Measurements from ENCODE around the gene ZNF221. TPM values are rescaled to one million over a fixed set of nuclear protein-coding genes. Genes with fewer than 3 reads are reported as not detected.

Gene ZNF221
- 1 to 10 TPM; 2.2 to 6.8 (median 4.0) TPM for total RNA-seq

- ATAC-seq (ENCODE audit: low FRiP score) (peak; percentile 98), DNase-seq (ENCODE audit: low spot score) (peak; percentile 75)
- TF ChIP-seq, protein P1, sequence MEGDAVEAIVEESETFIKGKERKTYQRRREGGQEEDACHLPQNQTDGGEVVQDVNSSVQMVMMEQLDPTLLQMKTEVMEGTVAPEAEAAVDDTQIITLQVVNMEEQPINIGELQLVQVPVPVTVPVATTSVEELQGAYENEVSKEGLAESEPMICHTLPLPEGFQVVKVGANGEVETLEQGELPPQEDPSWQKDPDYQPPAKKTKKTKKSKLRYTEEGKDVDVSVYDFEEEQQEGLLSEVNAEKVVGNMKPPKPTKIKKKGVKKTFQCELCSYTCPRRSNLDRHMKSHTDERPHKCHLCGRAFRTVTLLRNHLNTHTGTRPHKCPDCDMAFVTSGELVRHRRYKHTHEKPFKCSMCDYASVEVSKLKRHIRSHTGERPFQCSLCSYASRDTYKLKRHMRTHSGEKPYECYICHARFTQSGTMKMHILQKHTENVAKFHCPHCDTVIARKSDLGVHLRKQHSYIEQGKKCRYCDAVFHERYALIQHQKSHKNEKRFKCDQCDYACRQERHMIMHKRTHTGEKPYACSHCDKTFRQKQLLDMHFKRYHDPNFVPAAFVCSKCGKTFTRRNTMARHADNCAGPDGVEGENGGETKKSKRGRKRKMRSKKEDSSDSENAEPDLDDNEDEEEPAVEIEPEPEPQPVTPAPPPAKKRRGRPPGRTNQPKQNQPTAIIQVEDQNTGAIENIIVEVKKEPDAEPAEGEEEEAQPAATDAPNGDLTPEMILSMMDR (IDR thresholded peaks at IDR 0.05), result no peak
These were observed at the start of gene ZNF221 for GRCh38 chr19:43950834-43951645. Gene ZNF221, plus strand, starts transcription at chr19:43951228. Its CDS starts 11,499 bp downstream, at chr19:43962727.

DNA sequence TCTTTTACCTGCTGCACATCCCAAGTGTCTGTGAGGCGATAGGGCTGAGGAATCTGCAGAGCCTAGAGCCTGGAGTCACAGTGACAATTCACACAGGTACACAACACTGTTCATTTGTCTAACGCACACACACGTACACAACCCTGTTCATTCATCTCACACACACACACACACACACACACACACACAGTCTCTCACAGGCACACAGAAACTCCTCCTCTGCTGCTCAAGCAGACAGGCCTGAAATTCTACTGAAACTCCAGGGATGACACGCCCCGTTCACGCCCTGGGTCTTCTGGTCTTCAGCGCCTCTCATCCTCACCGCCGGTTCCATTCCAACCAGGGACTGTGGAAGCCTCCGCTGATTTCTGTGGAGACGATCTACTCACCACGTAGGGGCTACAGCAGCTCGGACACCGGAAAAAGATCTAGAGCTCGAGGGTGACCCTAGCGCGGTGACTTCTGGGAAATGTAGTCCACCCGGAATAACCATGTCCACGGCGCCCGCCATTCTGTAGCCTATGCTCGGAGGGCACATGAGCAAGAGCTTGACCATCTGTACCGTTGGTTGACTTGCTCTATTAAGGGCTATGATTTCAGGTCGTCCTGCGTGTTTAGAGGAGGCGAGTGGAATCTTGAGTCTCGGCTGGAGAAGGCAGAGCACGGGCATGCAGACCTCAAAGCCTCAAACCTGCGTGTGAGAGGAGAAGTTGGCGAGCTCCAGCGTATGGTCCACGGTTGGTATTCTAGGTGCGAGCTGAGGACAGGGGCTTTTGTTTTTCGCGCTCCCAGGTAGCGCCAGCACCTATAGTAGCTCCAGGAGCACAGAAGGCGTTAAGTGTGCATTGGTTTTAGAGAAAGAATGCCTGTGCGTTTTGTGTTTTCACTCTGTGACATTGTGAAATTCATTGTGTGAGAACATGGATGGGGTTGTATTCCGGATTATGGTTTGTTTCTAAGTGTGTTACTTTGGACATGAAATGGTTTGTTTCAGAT, 49.3 kb upstream of the ZNF221 start:
- peak; percentile 51 for DNase-seq (ENCODE audit: low spot score)
- peak; percentile 80 for ATAC-seq (ENCODE audit: low FRiP score)
- TF ChIP-seq, protein P1 (IDR thresholded peaks at IDR 0.05), result no peak

DNA sequence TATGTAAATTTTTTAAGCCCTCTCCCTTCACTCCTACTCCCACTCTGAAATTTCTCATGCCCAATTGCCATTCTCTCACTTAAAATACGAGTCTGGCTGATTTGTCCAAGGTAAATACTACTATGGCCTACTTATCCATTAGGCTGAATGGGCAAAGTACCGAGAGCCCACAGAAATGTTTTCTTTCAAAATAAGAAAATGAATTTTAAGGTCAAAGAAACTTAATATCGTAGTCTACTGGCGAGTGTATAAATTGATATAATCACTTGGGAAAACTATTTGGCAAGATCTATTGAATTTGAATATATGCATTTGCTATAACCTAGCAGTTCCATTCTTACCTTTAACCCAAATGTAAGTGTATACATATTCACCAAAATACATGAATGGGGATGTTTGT, 48.6 kb upstream of the ZNF221 start:
- ATAC-seq (ENCODE audit: low FRiP score), result no peak
- TF ChIP-seq, protein P1 (IDR thresholded peaks at IDR 0.05), result no peak
- DNase-seq (ENCODE audit: low spot score), result no peak

DNA sequence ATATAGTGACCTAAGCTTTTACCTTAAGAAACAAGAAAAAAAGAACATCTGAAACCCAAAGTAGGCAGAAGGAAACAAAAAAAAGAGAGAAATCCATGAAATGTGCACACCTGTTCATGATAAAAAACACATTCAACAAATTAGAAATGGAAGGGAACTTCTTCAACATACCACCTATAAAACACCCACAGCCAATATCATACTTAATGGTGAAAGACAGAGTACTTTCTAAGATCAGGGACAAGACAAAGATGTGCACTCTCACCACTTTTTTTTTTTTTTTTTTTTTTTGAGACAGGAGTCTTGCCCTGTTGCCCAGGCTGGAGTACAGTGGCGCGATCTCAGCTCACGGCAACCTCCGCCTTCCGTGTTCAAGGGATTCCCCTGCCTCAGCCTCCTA, 45.1 kb upstream of the ZNF221 start:
- TF ChIP-seq, protein P1 (IDR thresholded peaks at IDR 0.05), result no peak
- ATAC-seq (ENCODE audit: low FRiP score), result no peak

DNA sequence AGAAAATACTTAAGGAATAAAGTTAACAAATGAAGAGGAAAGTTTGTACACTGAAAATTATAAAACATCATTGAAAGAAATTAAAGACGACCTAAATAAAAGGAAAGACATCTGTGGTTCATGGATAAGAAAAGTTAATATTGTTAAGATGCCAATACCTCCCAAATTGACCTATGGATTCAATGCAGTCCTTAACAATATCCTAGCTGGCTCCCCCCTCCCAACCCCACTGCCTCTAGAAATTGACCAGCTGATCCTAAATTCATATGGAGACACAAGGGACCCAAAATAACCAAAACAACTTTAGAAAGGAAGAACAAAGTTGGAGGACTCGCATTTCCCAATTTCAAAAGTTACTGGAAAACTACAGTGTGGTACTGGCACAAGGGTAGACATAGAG, 44.3 kb upstream of the ZNF221 start:
- ATAC-seq (ENCODE audit: low FRiP score) (no peak), DNase-seq (ENCODE audit: low spot score) (no peak)
- TF ChIP-seq, protein P1 (IDR thresholded peaks at IDR 0.05), result no peak

More for the DNA sequence above, 45.1 kb upstream of the ZNF221 start:
- DNase-seq (ENCODE audit: low spot score), result no peak

DNA sequence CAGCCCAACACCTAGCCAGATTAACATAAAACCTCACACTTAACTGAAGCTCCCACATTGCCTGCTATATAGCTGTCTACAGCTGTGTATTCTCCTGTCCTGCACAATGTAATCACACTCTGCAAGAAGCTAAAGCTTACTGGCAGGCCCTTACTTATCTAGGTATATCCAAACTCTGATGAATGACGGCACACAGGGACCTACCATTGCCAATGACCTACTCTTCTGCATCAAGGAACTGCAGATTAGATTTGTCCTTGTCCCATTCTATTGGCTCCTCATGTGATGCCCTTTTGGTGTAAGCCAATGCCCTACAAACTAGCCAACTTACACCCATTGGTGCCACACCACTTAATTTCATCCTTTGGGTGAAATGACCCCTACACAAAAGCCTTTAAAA, 42.4 kb upstream of the ZNF221 start:
- TF ChIP-seq, protein P1 (IDR thresholded peaks at IDR 0.05), result no peak
- ATAC-seq (ENCODE audit: low FRiP score) (no peak), DNase-seq (ENCODE audit: low spot score) (no peak)

Data from omental fat pad (tissue), 4 donors.